SH-SY5Y (cell line): ENCODE data around the gene FLRT2.

Experiments used
- GATA2 ChIP-seq: IDR thresholded peaks from 2 replicates; pipeline ENCODE4 v1.6.1; 2011; ENCODE audit warnings: mild to moderate bottlenecking, low read depth, low read length
- GATA3 ChIP-seq: IDR thresholded peaks from 2 replicates; pipeline ENCODE4 v1.6.1; 2011; ENCODE audit warnings: low read depth, mild to moderate bottlenecking, low read length, moderate library complexity

DNA sequence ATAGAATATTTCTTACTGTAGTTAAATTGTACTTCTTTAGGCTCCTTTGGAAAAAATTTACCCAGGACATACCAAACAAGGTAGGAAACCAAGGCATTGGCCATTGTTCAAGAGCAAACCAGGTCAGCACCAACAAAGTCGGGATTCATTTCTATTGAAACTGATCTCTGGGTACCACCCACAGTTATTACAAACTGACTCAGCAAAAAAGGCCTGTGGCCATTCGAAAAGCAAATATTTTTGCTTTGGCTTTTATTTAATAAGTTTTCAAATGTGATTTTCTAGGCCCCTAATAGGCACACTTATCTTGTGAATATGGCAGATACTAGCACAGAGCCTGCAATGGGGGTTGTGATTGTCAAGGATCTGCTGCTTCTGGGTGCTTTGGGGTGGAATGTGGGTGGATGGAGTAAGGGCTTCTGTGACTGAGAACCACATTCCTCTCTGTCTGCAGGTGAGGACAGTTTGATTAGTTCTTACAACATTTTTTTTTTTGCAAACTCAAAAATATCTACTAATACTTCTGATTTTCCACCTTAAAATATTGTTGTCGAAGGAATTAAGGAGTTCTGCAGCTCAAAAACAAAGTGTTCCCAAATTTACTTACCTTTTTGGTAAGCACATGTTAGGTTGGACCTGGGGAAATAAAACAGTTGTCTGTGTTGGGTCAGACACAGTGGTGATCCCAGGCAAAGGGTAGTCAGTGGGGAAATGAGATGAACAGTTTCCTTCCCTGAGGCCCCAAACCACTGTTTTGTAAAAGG lies 45.1 kb downstream of the FLRT2 start:
- TF ChIP-seq GATA2 = no peak
- TF ChIP-seq GATA3 = no peak
